Hepatic stellate cell (primary cell): ENCODE data around the gene LAMC3.

ENCODE experiments used
- DNase-seq: peaks from one replicate; pipeline ENCODE4 v3.0.0; 2011; ENCODE audit warnings: low spot score

LAMC3 gene

GRCh38 chr9:131008909-131009618 is at the start of gene LAMC3:
LAMC3 (plus strand) TSS chr9:131009174; CDS start chr9:131009215, 41 bp downstream.
- no peak for DNase-seq

- no peak for DNase-seq
Measured at GRCh38 chr9:130959809-130960334, 49.1 kb upstream of the LAMC3 start.

- DNase-seq, result no peak
Measured at GRCh38 chr9:130960522-130961378, 48.2 kb upstream of the LAMC3 start.

GRCh38 chr9:130961511-130962300 is 47.3 kb upstream of the LAMC3 start:
- no peak for DNase-seq

- DNase-seq, result peak; percentile 99
Measured at GRCh38 chr9:130962418-130963316, 46.3 kb upstream of the LAMC3 start.

GRCh38 chr9:130963337-130963908 is 45.6 kb upstream of the LAMC3 start:
- no peak for DNase-seq

- no peak for DNase-seq
Measured at GRCh38 chr9:130963916-130964315, 45.1 kb upstream of the LAMC3 start.

- DNase-seq, result no peak
Measured at GRCh38 chr9:130965680-130966079, 43.3 kb upstream of the LAMC3 start.

- no peak for DNase-seq
Measured at GRCh38 chr9:130970052-130970451, 38.9 kb upstream of the LAMC3 start.

- no peak for DNase-seq
Measured at GRCh38 chr9:130970855-130971254, 38.1 kb upstream of the LAMC3 start.

GRCh38 chr9:130971294-130971849 is 37.6 kb upstream of the LAMC3 start:
- no peak for DNase-seq

- no peak for DNase-seq
Measured at GRCh38 chr9:130972277-130972956, 36.6 kb upstream of the LAMC3 start.

GRCh38 chr9:130972957-130973685 is 35.9 kb upstream of the LAMC3 start:
- DNase-seq, result no peak

- no peak for DNase-seq
Measured at GRCh38 chr9:130973686-130974281, 35.2 kb upstream of the LAMC3 start.

GRCh38 chr9:130974697-130975096 is 34.3 kb upstream of the LAMC3 start:
- no peak for DNase-seq

- DNase-seq, result no peak
Measured at GRCh38 chr9:130975156-130975555, 33.8 kb upstream of the LAMC3 start.

- no peak for DNase-seq
Measured at GRCh38 chr9:130975932-130976841, 32.8 kb upstream of the LAMC3 start.

- no peak for DNase-seq
Measured at GRCh38 chr9:130977811-130978221, 31.2 kb upstream of the LAMC3 start.
